Adrenal gland (tissue), 12 donors: Measurements from ENCODE around the gene PPP2R2D. TPM values are rescaled to one million over a fixed set of nuclear protein-coding genes. Genes with fewer than 3 reads are reported as not detected.

Source experiments
- DNase-seq, 7 donors: peaks; one replicate each; pipeline ENCODE4 v3.0.0-alpha.2; 2019 to 2020
- H3K27ac ChIP-seq, 5 donors: fragments of 200-600 bp; sonication (generic) in 4 of 5; 1 replicate in 3 of 5; 2 replicates in 2 of 5; pipeline versions ENCODE4 v1.5.1 to v1.8.0; 2016 to 2020; ENCODE audit warnings: mild to moderate bottlenecking in 1 of 5
- H3K27me3 ChIP-seq: fragments of 200-600 bp; 2 replicates; pipeline ENCODE4 v1.8.0; 2021
- H3K36me3 ChIP-seq, 2 donors: fragments of 200-600 bp; replicated peaks in 1 of 2; 1 replicate in 1 of 2; 2 replicates in 1 of 2; pipeline versions ENCODE4 v1.5.1 to v1.8.0; 2018 to 2022
- H3K4me1 ChIP-seq, 2 donors: fragments of 200-600 bp; replicated peaks in 1 of 2; 1 replicate in 1 of 2; 2 replicates in 1 of 2; pipeline versions ENCODE4 v1.5.1 to v1.8.0; 2018 to 2021
- H3K4me3 ChIP-seq, 4 donors: fragments of 200-600 bp; sonication (generic) in 3 of 4; one replicate each; pipeline ENCODE4 v1.5.1; 2016 to 2018
- H3K9me3 ChIP-seq, 3 donors: fragments of 200-600 bp; sonication (generic) in 1 of 3; replicated peaks in 1 of 3; 1 replicate in 2 of 3; 2 replicates in 1 of 3; pipeline versions ENCODE4 v1.5.1 to v1.8.0; 2016 to 2021
- POLR2A ChIP-seq, 2 donors: fragments of 450-650 bp; IDR thresholded peaks; one replicate each; pipeline ENCODE4 v1.6.1; 2017; ENCODE audit warnings: antibody characterized with exemption in 2 of 2, mild to moderate bottlenecking in 2 of 2, moderate library complexity in 1 of 2
- WGBS, 4 donors: extraction: QIAGEN DNeasy Blood & Tissue Kit in 2 of 4; methylation state at CpG; one replicate each; pipeline versions ENCODE4 v1.1.5 to v1.1.7; 2013 to 2017; 5-methylcytosine and 5-hydroxymethylcytosine counted together
- intact Hi-C, 2 donors: fragments of 100-400 bp; cut with DNase I; formaldehyde crosslinking; loops; one replicate each; pipeline versions ENCODE4 v1.14.1 to v1.15.0; 2022 to 2023
- polyA plus RNA-seq, 3 donors: library from polyadenylated mRNA; stranded (reverse); fragments of 200-250 nt in 2 of 3; fragments of 350-450 nt in 1 of 3; fragmentation: Illumina TruSeq in 1 of 3; extraction: RNeasy Lipid Tissue Mini Kit (QIAGEN cat#74804) in 1 of 3; gene quantifications; one replicate each; pipeline ENCODE4 v1.2.3, GENCODE V29; 2013 to 2014
- total RNA-seq, 9 donors: library from RNA; depleted of rRNA in 4 of 9; stranded (reverse); fragments of >200 nt in 4 of 9; fragments of 120-200 nt in 1 of 9; fragmentation: NEBNext Ultra II Directional in 1 of 9; extraction: Animal tissue kit (Norgen Biotek cat#: 25700) in 1 of 9; gene quantifications; one replicate each; pipeline versions ENCODE4 v1.1.0 to v1.2.4, GENCODE V29; 2013 to 2023
- TF ChIP-seq, protein P1 (sequence below), 6 experiments: fragments of 450-650 bp in 4 of 6; fragments of 200-600 bp in 2 of 6; sonication (generic) in 1 of 6; IDR thresholded peaks; 1 replicate in 5 of 6; 2 replicates in 1 of 6; pipeline versions ENCODE4 v1.5.1 to v1.8.0; 2016 to 2021; ENCODE audit warnings: antibody characterized with exemption in 6 of 6, mild to moderate bottlenecking in 2 of 6, moderate library complexity in 1 of 6
- donor health status: healthy with polysubstance abuse.
- donor health status: Bipolar disorder and iron deficiency.
- donor health status: DM: yes; HTN: yes; CAD: no.
- donor health status: DM: no; HTN: no; CAD: no.
- donor health status: DM: no; HTN: no; CAD: no.
- donor health status: DM: yes; HTN: yes; CAD: no.

The PPP2R2D gene
- total and polyA plus RNA-seq, 12 donors, result 37.8 to 83.2 (median 58.9) TPM

- Histone ChIP-seq H3K9me3 (no peaks in the 10 kb centered on the region), H3K4me1 (peaks cover 41 to 69% of the 10 kb centered on the region in 2 donors), H3K27me3 (no peaks in the 10 kb centered on the region), H3K27ac (no peak overlapping the region), H3K4me3 (no peak overlapping the region), H3K36me3 (peaks cover 0 to 4% of the 10 kb centered on the region in 2 donors)
- no peak for TF ChIP-seq POLR2A (IDR thresholded peaks at IDR 0.05)
- TF ChIP-seq, protein P1, sequence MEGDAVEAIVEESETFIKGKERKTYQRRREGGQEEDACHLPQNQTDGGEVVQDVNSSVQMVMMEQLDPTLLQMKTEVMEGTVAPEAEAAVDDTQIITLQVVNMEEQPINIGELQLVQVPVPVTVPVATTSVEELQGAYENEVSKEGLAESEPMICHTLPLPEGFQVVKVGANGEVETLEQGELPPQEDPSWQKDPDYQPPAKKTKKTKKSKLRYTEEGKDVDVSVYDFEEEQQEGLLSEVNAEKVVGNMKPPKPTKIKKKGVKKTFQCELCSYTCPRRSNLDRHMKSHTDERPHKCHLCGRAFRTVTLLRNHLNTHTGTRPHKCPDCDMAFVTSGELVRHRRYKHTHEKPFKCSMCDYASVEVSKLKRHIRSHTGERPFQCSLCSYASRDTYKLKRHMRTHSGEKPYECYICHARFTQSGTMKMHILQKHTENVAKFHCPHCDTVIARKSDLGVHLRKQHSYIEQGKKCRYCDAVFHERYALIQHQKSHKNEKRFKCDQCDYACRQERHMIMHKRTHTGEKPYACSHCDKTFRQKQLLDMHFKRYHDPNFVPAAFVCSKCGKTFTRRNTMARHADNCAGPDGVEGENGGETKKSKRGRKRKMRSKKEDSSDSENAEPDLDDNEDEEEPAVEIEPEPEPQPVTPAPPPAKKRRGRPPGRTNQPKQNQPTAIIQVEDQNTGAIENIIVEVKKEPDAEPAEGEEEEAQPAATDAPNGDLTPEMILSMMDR (IDR thresholded peaks at IDR 0.05), result no peak
- 89 to 94% (median 91%) methylated on average over 1 of the region's 1 CpG for WGBS, 4 donors
- DNase-seq, result no peak
- intact Hi-C loops, result loop anchor here in 1 of 2 donors (5.0 kb wide), 1 partner anchor 36 kb away; no protein-coding TSS in a partner anchor
These were observed 5.4 kb downstream of the PPP2R2D start for GRCh38 chr10:131906269-131906639.

GRCh38 chr10:131907679-131908078 is 6.9 kb downstream of the PPP2R2D start:
- Histone ChIP-seq H3K9me3 (no peaks in the 10 kb centered on the region), H3K4me3 (no peak overlapping the region), H3K36me3 (peaks cover 0 to 4% of the 10 kb centered on the region in 2 donors), H3K27me3 (no peaks in the 10 kb centered on the region), H3K27ac (peak overlapping the region in 1 of 5 donors; percentile 4), H3K4me1 (peaks cover 39 to 66% of the 10 kb centered on the region in 2 donors)
- peak in 2 of 7 donors; percentile 1 to 41 for DNase-seq
- intact Hi-C loops, result loop anchor here in 1 of 2 donors (5.0 kb wide), 1 partner anchor 35 kb away; no protein-coding TSS in a partner anchor
- no peak for TF ChIP-seq POLR2A (IDR thresholded peaks at IDR 0.05)
- TF ChIP-seq, protein P1 (IDR thresholded peaks at IDR 0.05), result no peak
- WGBS, 4 donors, result 74 to 82% (median 77%) methylated on average over 7 to 8 of the region's 8 CpGs

DNA sequence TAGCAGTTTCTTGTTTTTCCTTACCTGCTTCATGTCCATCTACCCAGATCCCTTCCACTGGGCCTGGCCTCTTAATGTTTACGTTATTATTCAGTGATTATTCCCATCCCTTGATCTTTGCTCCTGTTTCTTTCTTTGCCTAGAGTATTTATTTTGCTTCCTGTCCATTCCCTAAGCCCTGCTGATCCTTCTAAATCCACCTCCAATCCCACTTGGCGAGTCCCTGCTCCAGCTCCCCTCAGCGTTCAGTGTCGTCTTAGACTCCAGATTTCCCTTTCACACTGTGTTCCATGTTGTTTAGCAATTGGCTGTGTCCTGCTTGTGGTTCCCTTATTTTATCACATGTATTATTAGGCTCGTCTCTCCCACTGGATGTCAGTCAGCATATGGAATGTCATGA is 7.3 kb downstream of the PPP2R2D start:
- H3K27me3 ChIP-seq, result no peaks in the 10 kb centered on the region
- H3K4me1 ChIP-seq, result peaks cover 34 to 62% of the 10 kb centered on the region in 2 donors
- H3K27ac ChIP-seq, result peak overlapping the region in 1 of 5 donors; percentile 4
- intact Hi-C loops, result loop anchor here in 1 of 2 donors (5.0 kb wide), 1 partner anchor 34 kb away; no protein-coding TSS in a partner anchor
- WGBS, 4 donors, result 87 to 92% (median 90%) methylated on average over 5 of the region's 5 CpGs
- no peak for TF ChIP-seq POLR2A (IDR thresholded peaks at IDR 0.05)
- TF ChIP-seq, protein P1 (IDR thresholded peaks at IDR 0.05), result no peak
- H3K9me3 ChIP-seq, result no peaks in the 10 kb centered on the region
- no peak overlapping the region for H3K4me3 ChIP-seq
- peak in 2 of 7 donors; percentile 2 to 4 for DNase-seq
- peaks cover 0 to 4% of the 10 kb centered on the region in 2 donors for H3K36me3 ChIP-seq

GRCh38 chr10:131909014-131909808 is 8.4 kb downstream of the PPP2R2D start:
- Histone ChIP-seq H3K4me1 (peaks cover 28 to 52% of the 10 kb centered on the region in 2 donors), H3K36me3 (peaks cover 0 to 4% of the 10 kb centered on the region in 2 donors), H3K27me3 (no peaks in the 10 kb centered on the region), H3K4me3 (no peak overlapping the region), H3K27ac (peak overlapping the region in 2 of 5 donors; percentile 22 to 55), H3K9me3 (no peaks in the 10 kb centered on the region)
- DNase-seq, result peak in 4 of 7 donors; percentile 37 to 64 (median 56)
- no peak for TF ChIP-seq POLR2A (IDR thresholded peaks at IDR 0.05)
- TF ChIP-seq, protein P1 (IDR thresholded peaks at IDR 0.05), result no peak
- intact Hi-C loops, result loop anchor here in 1 of 2 donors (5.0 kb wide), 1 partner anchor 33 kb away; no protein-coding TSS in a partner anchor
- 48 to 55% (median 52%) methylated on average over 8 of the region's 8 CpGs for WGBS, 4 donors
